DOHH2 (cell line): ENCODE results near the gene HKDC1.

Experiments
- EZH2phosphoT487 ChIP-seq: fragments of 200-600 bp; sonication (generic); IDR thresholded peaks from 2 replicates; pipeline ENCODE4 v1.6.1; 2017; ENCODE audit warnings: borderline replicate concordance, mild to moderate bottlenecking, antibody characterized with exemption, low read length, moderate library complexity, mixed read lengths
- TF ChIP-seq, protein P1 (sequence below): fragments of 200-600 bp; sonication (generic); IDR thresholded peaks from one replicate; pipeline ENCODE4 v1.5.1; 2014; ENCODE audit warnings: antibody characterized with exemption, mild to moderate bottlenecking, low read depth, low read length; ENCODE audit not compliant: poor library complexity, severe bottlenecking

DNA sequence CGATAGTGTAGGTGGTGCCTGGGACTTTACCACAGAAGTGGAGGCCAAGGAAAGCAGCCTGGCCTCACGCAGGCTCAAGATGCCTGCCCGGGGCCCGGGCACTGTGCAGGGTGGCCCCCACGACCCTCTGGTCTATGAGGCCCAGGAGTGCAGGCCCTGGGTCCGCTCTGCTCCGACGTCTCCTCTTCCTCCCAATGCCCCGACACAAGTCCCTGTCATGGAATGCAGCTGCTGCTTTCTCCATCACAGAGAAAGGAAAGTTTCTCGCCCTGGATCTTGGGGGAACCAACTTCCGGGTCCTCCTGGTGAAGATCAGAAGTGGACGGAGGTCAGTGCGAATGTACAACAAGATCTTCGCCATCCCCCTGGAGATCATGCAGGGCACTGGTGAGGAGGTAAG is 29.9 kb downstream of the HKDC1 start:
- TF ChIP-seq, protein P1, sequence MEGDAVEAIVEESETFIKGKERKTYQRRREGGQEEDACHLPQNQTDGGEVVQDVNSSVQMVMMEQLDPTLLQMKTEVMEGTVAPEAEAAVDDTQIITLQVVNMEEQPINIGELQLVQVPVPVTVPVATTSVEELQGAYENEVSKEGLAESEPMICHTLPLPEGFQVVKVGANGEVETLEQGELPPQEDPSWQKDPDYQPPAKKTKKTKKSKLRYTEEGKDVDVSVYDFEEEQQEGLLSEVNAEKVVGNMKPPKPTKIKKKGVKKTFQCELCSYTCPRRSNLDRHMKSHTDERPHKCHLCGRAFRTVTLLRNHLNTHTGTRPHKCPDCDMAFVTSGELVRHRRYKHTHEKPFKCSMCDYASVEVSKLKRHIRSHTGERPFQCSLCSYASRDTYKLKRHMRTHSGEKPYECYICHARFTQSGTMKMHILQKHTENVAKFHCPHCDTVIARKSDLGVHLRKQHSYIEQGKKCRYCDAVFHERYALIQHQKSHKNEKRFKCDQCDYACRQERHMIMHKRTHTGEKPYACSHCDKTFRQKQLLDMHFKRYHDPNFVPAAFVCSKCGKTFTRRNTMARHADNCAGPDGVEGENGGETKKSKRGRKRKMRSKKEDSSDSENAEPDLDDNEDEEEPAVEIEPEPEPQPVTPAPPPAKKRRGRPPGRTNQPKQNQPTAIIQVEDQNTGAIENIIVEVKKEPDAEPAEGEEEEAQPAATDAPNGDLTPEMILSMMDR: no peak
- TF ChIP-seq EZH2phosphoT487: no peak
